NCI-H2171 (cell line): Measurements from ENCODE around the gene OVOL3.
"Not testable (repeated sequence)": the region's sequence is repeated elsewhere in the genome, so short reads cannot be mapped to it uniquely, and the experiment has no call there.

Experiments used
- DNase-seq: peaks from one replicate; lab custom pipeline; 2025; lab: John Stamatoyannopoulos, UW

OVOL3 gene

GRCh38 chr19:36134867-36135266, 23.9 kb downstream of the OVOL3 start:
- not testable (repeated sequence) for DNase-seq

GRCh38 chr19:36136964-36137686, 26.2 kb downstream of the OVOL3 start:
- DNase-seq: no peak

GRCh38 chr19:36139120-36139472, 28.2 kb downstream of the OVOL3 start:
- DNase-seq: no peak

- peak; percentile 90 for DNase-seq
These were observed 28.7 kb downstream of the OVOL3 start, which contains the start of gene CAPNS1 for GRCh38 chr19:36139473-36140303. Gene CAPNS1 (plus strand): TSS chr19:36140066. CDS start chr19:36141012, 946 bp downstream.

- peak; percentile 54 for DNase-seq
These were observed 29.5 kb downstream of the OVOL3 start for GRCh38 chr19:36140304-36141038.

GRCh38 chr19:36141039-36141927, 30.3 kb downstream of the OVOL3 start:
- DNase-seq: peak; percentile 67

GRCh38 chr19:36142046-36142445, 31.1 kb downstream of the OVOL3 start:
- DNase-seq: no peak

- DNase-seq: no peak
These were observed 31.6 kb downstream of the OVOL3 start for GRCh38 chr19:36142496-36142895.

GRCh38 chr19:36144624-36145023, 33.7 kb downstream of the OVOL3 start:
- no peak for DNase-seq

GRCh38 chr19:36149673-36150406, 38.9 kb downstream of the OVOL3 start:
- no peak for DNase-seq

GRCh38 chr19:36150586-36150985, 39.6 kb downstream of the OVOL3 start:
- no peak for DNase-seq

- no peak for DNase-seq
These were observed 40.4 kb downstream of the OVOL3 start for GRCh38 chr19:36151144-36152018.

GRCh38 chr19:36152019-36152351, 41.0 kb downstream of the OVOL3 start:
- DNase-seq: no peak

- no peak for DNase-seq
These were observed 41.6 kb downstream of the OVOL3 start, which contains the start of gene COX7A1 for GRCh38 chr19:36152352-36153091. Gene COX7A1 (minus strand): TSS chr19:36152447. CDS start chr19:36152407, 40 bp downstream.

GRCh38 chr19:36153126-36153525, 42.2 kb downstream of the OVOL3 start:
- no peak for DNase-seq

- DNase-seq: no peak
These were observed 50.1 kb downstream of the OVOL3 start for GRCh38 chr19:36160821-36161596.
